AG10803 (cell line): Measurements from ENCODE around the gene OR52J3.

ENCODE experiments used
- DNase-seq: peaks from one replicate; pipeline ENCODE4 v3.0.0; 2010; ENCODE audit warnings: low read depth
- H3K4me3 ChIP-seq: 2 replicates; pipeline ENCODE4 v1.5.1; 2011; ENCODE audit warnings: mild to moderate bottlenecking, low read length, control low read depth
- TF ChIP-seq, protein P1 (sequence below): conservative IDR thresholded peaks from 2 replicates; pipeline ENCODE4 v1.5.1; 2011; ENCODE audit warnings: mild to moderate bottlenecking, low read length, control low read depth, inconsistent platforms

Gene OR52J3

DNA sequence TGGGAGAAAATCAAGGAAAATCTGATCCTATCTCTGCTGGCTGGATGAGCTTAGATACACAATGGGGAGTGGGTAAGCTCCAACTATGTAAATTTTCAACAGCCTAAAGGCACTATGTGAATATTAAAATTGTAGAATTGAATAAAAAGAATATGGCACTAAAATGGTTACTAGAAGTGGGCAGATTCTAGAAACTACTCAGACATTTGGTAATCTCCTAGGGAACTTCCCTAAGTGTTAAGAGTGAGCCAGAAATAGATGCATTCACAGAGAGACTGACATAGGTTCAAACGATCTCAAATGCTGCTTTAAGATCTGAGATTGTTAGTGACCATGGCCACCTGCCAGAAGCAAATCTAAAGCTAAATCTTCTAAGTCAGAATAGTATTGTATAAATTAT lies 18.7 kb downstream of the OR52J3 start:
- TF ChIP-seq, protein P1, sequence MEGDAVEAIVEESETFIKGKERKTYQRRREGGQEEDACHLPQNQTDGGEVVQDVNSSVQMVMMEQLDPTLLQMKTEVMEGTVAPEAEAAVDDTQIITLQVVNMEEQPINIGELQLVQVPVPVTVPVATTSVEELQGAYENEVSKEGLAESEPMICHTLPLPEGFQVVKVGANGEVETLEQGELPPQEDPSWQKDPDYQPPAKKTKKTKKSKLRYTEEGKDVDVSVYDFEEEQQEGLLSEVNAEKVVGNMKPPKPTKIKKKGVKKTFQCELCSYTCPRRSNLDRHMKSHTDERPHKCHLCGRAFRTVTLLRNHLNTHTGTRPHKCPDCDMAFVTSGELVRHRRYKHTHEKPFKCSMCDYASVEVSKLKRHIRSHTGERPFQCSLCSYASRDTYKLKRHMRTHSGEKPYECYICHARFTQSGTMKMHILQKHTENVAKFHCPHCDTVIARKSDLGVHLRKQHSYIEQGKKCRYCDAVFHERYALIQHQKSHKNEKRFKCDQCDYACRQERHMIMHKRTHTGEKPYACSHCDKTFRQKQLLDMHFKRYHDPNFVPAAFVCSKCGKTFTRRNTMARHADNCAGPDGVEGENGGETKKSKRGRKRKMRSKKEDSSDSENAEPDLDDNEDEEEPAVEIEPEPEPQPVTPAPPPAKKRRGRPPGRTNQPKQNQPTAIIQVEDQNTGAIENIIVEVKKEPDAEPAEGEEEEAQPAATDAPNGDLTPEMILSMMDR: no peak
- no peak for DNase-seq
- H3K4me3 ChIP-seq: no peak overlapping the region

DNA sequence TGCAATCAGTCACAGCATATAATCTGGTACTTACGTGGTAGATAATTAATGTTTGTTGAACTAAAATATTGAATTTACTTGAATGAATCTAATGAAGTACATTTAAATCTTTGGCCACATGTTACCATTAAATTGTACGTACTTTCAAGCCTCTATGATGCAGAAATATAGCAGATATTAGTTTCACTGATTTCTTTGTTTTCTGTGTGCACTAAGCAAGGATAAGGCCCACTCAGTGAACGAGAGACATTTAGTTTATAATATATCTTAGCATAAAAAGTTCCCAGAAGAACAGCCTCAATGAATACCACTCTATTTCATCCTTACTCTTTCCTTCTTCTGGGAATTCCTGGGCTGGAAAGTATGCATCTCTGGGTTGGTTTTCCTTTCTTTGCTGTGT lies 22.9 kb downstream of the OR52J3 start, which contains the start of gene OR52E1:
OR52E1 (plus strand) TSS at position 301 of the 400 bp plus-strand sequence.
- TF ChIP-seq, protein P1: no peak
- no peak for DNase-seq

DNA sequence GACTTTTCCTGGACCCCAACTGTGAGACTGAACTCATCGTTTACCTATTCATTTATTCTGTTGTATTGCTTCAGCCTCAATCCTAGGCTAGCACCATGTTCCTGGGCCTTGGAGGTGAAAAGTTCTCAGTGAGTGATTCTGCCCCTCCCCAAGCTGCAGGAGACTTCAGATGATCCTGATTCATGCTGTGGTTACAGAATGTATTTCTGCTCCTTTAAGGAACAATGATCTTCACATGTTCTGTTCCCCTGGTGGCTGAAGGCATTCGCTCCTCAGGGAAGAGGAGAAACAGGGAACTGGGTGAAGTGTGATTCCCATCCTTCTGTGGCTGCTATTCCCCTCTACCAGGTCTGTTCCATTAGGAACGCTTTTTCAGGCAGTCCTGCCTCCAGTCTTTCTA lies 25.5 kb downstream of the OR52J3 start:
- no peak for DNase-seq
- H3K4me3 ChIP-seq: no peak overlapping the region
- TF ChIP-seq, protein P1: no peak

More for the DNA sequence above, 22.9 kb downstream of the OR52J3 start, which contains the start of gene OR52E1:
- no peak within 1 kb of the TSS for H3K4me3 ChIP-seq

DNA sequence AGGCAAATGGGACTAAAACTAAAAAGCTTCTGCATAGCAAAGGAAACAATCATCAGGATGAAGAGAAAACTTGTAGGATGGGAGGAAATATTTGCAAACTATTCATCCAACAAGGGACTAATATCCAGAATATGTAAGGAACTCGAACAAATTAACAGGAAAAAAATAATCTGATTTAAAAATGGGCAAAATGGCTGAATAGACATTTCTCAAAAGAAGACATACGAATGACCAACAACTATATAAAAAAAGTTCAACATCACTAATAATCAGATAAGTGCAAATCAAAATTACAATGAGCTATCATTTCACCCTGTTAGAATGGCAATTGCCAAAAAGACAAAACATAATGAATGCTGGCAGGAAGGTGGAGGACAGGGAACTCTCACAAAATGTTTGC lies 35.1 kb downstream of the OR52J3 start:
- DNase-seq: no peak
- H3K4me3 ChIP-seq: no peak overlapping the region
- TF ChIP-seq, protein P1: no peak

DNA sequence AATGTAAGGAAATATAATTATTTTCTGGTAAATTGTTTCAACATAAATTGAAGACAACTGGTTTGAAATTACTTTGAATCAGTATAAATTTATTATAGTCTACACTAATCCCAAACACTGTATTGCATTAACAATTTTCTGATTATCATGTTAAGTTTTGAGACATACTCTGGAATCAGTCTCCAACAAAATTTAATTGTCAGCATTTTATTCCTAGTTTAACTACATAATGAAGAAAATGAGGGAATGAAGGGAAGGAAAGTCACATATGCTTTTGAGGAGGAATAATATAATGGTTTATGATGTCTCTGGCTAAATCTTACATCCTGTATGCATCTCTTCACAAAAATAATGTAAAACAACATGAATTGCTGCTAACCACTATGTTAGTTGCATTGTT lies 37.3 kb downstream of the OR52J3 start:
- no peak for DNase-seq
- no peak overlapping the region for H3K4me3 ChIP-seq
- TF ChIP-seq, protein P1: no peak

DNA sequence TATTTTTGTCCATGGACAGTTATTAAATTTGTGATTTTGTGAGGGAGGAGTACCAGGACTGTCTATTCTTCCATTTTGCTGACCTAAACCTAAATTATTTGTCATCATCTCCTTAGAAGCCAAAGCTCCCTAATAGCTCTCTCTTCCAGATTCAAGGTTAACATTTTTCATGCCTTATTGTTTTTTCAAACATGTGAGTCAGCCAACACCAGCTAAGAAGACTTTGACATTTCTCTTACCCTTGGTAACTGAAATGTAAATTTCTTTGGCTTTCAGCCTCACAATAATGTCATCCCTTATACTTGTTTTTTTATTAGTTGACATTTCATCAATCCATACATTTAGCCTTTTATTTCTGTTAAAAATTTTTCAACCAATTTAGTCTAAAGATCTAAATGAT lies 42.2 kb downstream of the OR52J3 start:
- no peak for DNase-seq
- no peak overlapping the region for H3K4me3 ChIP-seq
- TF ChIP-seq, protein P1: no peak

DNA sequence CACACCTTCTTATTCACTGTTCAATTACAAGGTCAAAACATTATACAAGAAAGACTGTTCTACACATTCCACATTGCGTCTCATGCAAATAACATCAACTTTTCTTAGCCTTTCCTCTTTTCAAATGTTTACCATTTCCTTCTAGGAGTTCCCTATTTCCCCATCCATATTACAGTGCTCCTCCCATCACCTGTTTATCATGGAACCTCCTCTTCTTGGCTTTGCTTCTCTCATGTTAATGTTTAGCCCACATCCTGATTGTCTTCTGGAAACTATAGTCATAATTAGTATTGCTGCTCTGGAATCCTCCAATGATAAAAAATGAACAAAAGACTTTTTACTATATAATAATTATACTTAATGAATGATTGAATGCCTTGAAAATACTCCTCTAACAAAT lies 44.3 kb downstream of the OR52J3 start:
- H3K4me3 ChIP-seq: no peak overlapping the region
- DNase-seq: no peak
- TF ChIP-seq, protein P1: no peak
